HEK293T (cell line): ENCODE data around the gene SLC25A42.

Source experiments
- ELF4 ChIP-seq: fragments of 450-650 bp; IDR thresholded peaks from 2 replicates; pipeline ENCODE4 v1.6.1; 2017; ENCODE audit warnings: antibody characterized with exemption
- FOXA1 ChIP-seq: fragments of 450-650 bp; IDR thresholded peaks from 2 replicates; pipeline ENCODE4 v1.6.1; 2016; ENCODE audit warnings: mild to moderate bottlenecking
- FOXM1 ChIP-seq: fragments of 450-650 bp; IDR thresholded peaks from 2 replicates; pipeline ENCODE4 v1.6.1; 2017; ENCODE audit warnings: mild to moderate bottlenecking, borderline replicate concordance
- TARDBP ChIP-seq: fragments of 450-650 bp; IDR thresholded peaks from 2 replicates; pipeline ENCODE4 v1.6.1; 2016

DNA sequence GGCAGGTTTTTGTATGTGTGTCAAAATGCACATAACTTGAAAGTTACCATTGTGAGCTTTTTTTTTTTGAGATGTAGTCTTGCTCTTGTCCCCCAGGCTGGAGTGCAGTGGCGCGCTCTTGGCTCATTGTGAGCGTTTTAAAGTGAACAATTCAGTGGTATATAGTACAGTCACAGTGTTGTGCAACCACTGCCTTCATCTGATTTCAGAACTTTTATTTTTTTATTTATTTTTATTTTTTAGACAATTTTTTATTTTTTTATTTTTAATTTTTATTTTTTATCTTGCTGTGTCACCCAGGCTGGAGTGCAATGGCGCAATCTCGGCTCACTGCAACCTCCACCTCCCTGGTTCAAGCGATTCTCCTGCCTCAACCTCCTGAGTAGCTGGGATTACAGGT is 15.0 kb downstream of the SLC25A42 start:
- TF ChIP-seq FOXA1 (no peak), ELF4 (no peak), TARDBP (no peak), FOXM1 (no peak)
